HepG2 (cell line): ENCODE data around the gene SLC4A11. TPM values are rescaled to one million over a fixed set of nuclear protein-coding genes. Genes with fewer than 3 reads are reported as not detected.

Experiments used
- CREBL2 ChIP-seq: sonication (generic); formaldehyde crosslinking; IDR thresholded peaks from 2 replicates; pipeline ENCODE4 v1.8.1; 2023; ENCODE audit warnings: missing genetic modification reagents, mild to moderate bottlenecking, borderline replicate concordance
- FIP1L1 ChIP-seq: fragments of 200-400 bp; formaldehyde crosslinking; IDR thresholded peaks from 2 replicates; pipeline ENCODE4 v1.6.1; 2018; ENCODE audit warnings: low read depth, mild to moderate bottlenecking, low read length, moderate library complexity, borderline replicate concordance; ENCODE audit not compliant: insufficient read depth
- FOXK2 ChIP-seq: fragments of 450-650 bp; IDR thresholded peaks from 2 replicates; pipeline ENCODE4 v1.6.1; 2016
- MBD4 ChIP-seq: IDR thresholded peaks from 2 replicates; pipeline ENCODE4 v1.6.1; 2012; ENCODE audit warnings: low read length, inconsistent platforms, borderline replicate concordance
- POLR2A ChIP-seq, 2 experiments: IDR thresholded peaks; 2 replicates each; pipeline ENCODE4 v1.6.1; 2011; ENCODE audit warnings: low read depth in 2 of 2, low read length in 2 of 2, mild to moderate bottlenecking in 1 of 2, moderate library complexity in 1 of 2; ENCODE audit not compliant: insufficient read depth in 1 of 2
- POLR2AphosphoS2 ChIP-seq: IDR thresholded peaks from 2 replicates; pipeline ENCODE4 v1.6.1; 2011; ENCODE audit warnings: low read depth, low read length, improper control_type of control experiment
- RBFOX2 ChIP-seq: fragments of 200-400 bp; formaldehyde crosslinking; IDR thresholded peaks from 2 replicates; pipeline ENCODE4 v1.6.1; 2017; ENCODE audit warnings: low read depth, mild to moderate bottlenecking, low read length
- SRSF9 ChIP-seq: fragments of 200-400 bp; formaldehyde crosslinking; IDR thresholded peaks from 2 replicates; pipeline ENCODE4 v1.6.1; 2018; ENCODE audit warnings: borderline replicate concordance, mild to moderate bottlenecking, low read depth, low read length; ENCODE audit not compliant: insufficient read depth, poor library complexity, severe bottlenecking
- TGIF2 ChIP-seq: IDR thresholded peaks from 2 replicates; pipeline ENCODE4 v1.6.1; 2016; ENCODE audit warnings: control low read depth, missing compliant biosample characterization
- ZNF34 ChIP-seq: sonication (generic); formaldehyde crosslinking; IDR thresholded peaks from 2 replicates; pipeline ENCODE4 v1.4.0; 2020; ENCODE audit warnings: mild to moderate bottlenecking, missing genetic modification reagents, borderline replicate concordance
- ZNF362 ChIP-seq: sonication (generic); formaldehyde crosslinking; IDR thresholded peaks from 2 replicates; pipeline ENCODE4 v1.4.0; 2020; ENCODE audit warnings: missing genetic modification reagents, mild to moderate bottlenecking, borderline replicate concordance
- ZNF503 ChIP-seq: sonication (generic); formaldehyde crosslinking; IDR thresholded peaks from 2 replicates; pipeline ENCODE4 v1.4.0; 2020; ENCODE audit warnings: missing genetic modification reagents
- polyA plus RNA-seq, 8 experiments: library from polyadenylated mRNA; depleted of rRNA in 3 of 8; stranded (reverse) in 7 of 8; unstranded in 1 of 8; fragments of >200 nt; fragmentation: Illumina TruSeq in 4 of 8; extraction: Trizol in 4 of 8; gene quantifications; 2 replicates each; pipeline versions ENCODE4 v1.2.1 to v1.2.3, GENCODE V29; 2011 to 2016; ENCODE audit warnings: low read depth in 4 of 8, missing spikeins in 1 of 8, mixed read lengths in 1 of 8; ENCODE audit not compliant: insufficient read depth in 1 of 8
- total RNA-seq, 5 experiments: library from RNA; depleted of rRNA; stranded (reverse); fragments of >200 nt; fragmentation: Illumina TruSeq; extraction: Trizol; gene quantifications; 2 replicates each; pipeline ENCODE4 v1.2.3, GENCODE V29; 2016; ENCODE audit warnings: low read depth in 1 of 5

SLC4A11 gene
- total and polyA plus RNA-seq, 2 of the 13 experiments (the other 11 are each of a cell fraction or from before 2014, with no cell fraction given) = 3.9 to 27.0 TPM

GRCh38 chr20:3192226-3193015 is 46.6 kb downstream of the SLC4A11 start (continued):
- TF ChIP-seq MBD4 = no peak
- TF ChIP-seq POLR2AphosphoS2 = no peak
- TF ChIP-seq ZNF503 (CRISPR knock-in tag) = no peak
- no peak for TF ChIP-seq FOXK2
- TF ChIP-seq CREBL2 (CRISPR knock-in tag) = no peak
- no peak for TF ChIP-seq ZNF362 (CRISPR knock-in tag)
- TF ChIP-seq FIP1L1 = no peak
- TF ChIP-seq TGIF2 (CRISPR knock-in tag) = no peak
- TF ChIP-seq ZNF34 = no peak
- TF ChIP-seq POLR2A (IDR thresholded peaks at IDR 0.05; ENCODE audit: insufficient read depth in 1 of 2, low read depth in 2 of 2, low read length in 2 of 2) = peak in 1 of 2 experiments; percentile 44; a peak in 1 of 4 replicates
- no peak for TF ChIP-seq SRSF9
- peak; percentile 49 for TF ChIP-seq RBFOX2
